Activated B cell treated with CpG ODN at 0.5 μM for 24 hours (primary cell): ENCODE results near the gene MPV17. TPM values are rescaled to one million over a fixed set of nuclear protein-coding genes. Genes with fewer than 3 reads are reported as not detected.

Experiments used
- ATAC-seq: fragments of 200-7000 bp; cut with Tn5 transposase; one replicate; pipeline ENCODE4 v1.10.0; 2021; ENCODE audit warnings: low read depth, mild to moderate bottlenecking, moderate library complexity
- CTCF ChIA-PET: fragments of 350-600 bp; sonication (Branson Sonifier 250); formaldehyde crosslinking; loops from one replicate; lab custom pipeline; 2021; ENCODE audit warnings: antibody characterized with exemption; lab: Charles Lee
- POLR2A ChIA-PET: fragments of 350-600 bp; sonication (Branson Sonifier 250); formaldehyde crosslinking; loops from one replicate; lab custom pipeline; 2021; ENCODE audit warnings: antibody characterized with exemption; lab: Charles Lee
- DNase-seq: peaks from one replicate; pipeline ENCODE4 v3.0.0; 2022
- H3K27ac Mint-ChIP-seq: one replicate; pipeline ENCODE4 v1.8.0; 2020; ENCODE audit warnings: mixed read lengths
- H3K27me3 Mint-ChIP-seq: one replicate; pipeline ENCODE4 v1.8.0; 2021; ENCODE audit warnings: mixed read lengths
- H3K36me3 Mint-ChIP-seq: one replicate; pipeline ENCODE4 v1.8.0; 2021; ENCODE audit warnings: low read depth, mixed read lengths
- H3K4me1 Mint-ChIP-seq: one replicate; pipeline ENCODE4 v1.8.0; 2021; ENCODE audit warnings: mixed read lengths
- H3K4me3 Mint-ChIP-seq: one replicate; pipeline ENCODE4 v1.8.0; 2020; ENCODE audit warnings: mild to moderate bottlenecking, mixed read lengths
- H3K9me3 Mint-ChIP-seq: one replicate; pipeline ENCODE4 v1.8.0; 2020; ENCODE audit warnings: mixed read lengths
- CTCF ChIP-seq: fragments of 200-600 bp; IDR thresholded peaks from one replicate; pipeline ENCODE4 v1.8.0; 2022; ENCODE audit warnings: antibody characterized with exemption, mild to moderate bottlenecking
- intact Hi-C: fragments of 100-400 bp; cut with micrococcal nuclease; formaldehyde crosslinking; loops from one replicate; pipeline ENCODE4 v1.15.1; 2024
- total RNA-seq: library from RNA; stranded (reverse); gene quantifications from 2 replicates; pipeline ENCODE4 v1.2.3, GENCODE V29; 2022

Gene MPV17
- total RNA-seq, 1 donor from 2014 or later: 98.3 TPM

- CTCF ChIA-PET: interaction anchor here (0.6 to 1.1 kb wide), 3 partner anchors 246 to 387 kb away, joined by 3 read pairs; no protein-coding TSS in a partner anchor
These were observed 26.4 kb downstream of the MPV17 start for GRCh38 chr2:27296481-27296880.

GRCh38 chr2:27294928-27295327, 28.0 kb downstream of the MPV17 start:
- TF ChIP-seq CTCF: no peak
- ChIA-PET CTCF (no interaction called here), POLR2A (no interaction called here)
- Mint-ChIP-seq H3K27ac (no peak overlapping the region), H3K27me3 (peaks cover 15% of the 10 kb centered on the region), H3K9me3 (no peaks in the 10 kb centered on the region), H3K4me1 (peaks cover 6% of the 10 kb centered on the region), H3K36me3 (no peaks in the 10 kb centered on the region), H3K4me3 (no peak overlapping the region)
- intact Hi-C loops: no loop called here
- DNase-seq (no peak), ATAC-seq (no peak)

More at GRCh38 chr2:27296481-27296880, 26.4 kb downstream of the MPV17 start:
- no peak overlapping the region for H3K27ac Mint-ChIP-seq
- no peaks in the 10 kb centered on the region for H3K36me3 Mint-ChIP-seq
- H3K27me3 Mint-ChIP-seq: peaks cover 15% of the 10 kb centered on the region
- POLR2A ChIA-PET: no interaction called here
- ATAC-seq (no peak), DNase-seq (no peak)
- intact Hi-C loops: no loop called here
- TF ChIP-seq CTCF: no peak
- peaks cover 2% of the 10 kb centered on the region for H3K4me1 Mint-ChIP-seq
- no peaks in the 10 kb centered on the region for H3K9me3 Mint-ChIP-seq
- H3K4me3 Mint-ChIP-seq: no peak overlapping the region

- Mint-ChIP-seq H3K9me3 (no peaks in the 10 kb centered on the region), H3K27ac (no peak overlapping the region), H3K36me3 (no peaks in the 10 kb centered on the region), H3K4me1 (peaks cover 6% of the 10 kb centered on the region), H3K27me3 (peaks cover 15% of the 10 kb centered on the region), H3K4me3 (no peak overlapping the region)
- TF ChIP-seq CTCF: no peak
- CTCF ChIA-PET: no interaction called here
- intact Hi-C loops: no loop called here
- POLR2A ChIA-PET: no interaction called here
- DNase-seq: no peak
- ATAC-seq: no peak
These were observed 31.0 kb downstream of the MPV17 start for GRCh38 chr2:27291865-27292264.

- peaks cover 18% of the 10 kb centered on the region for H3K27me3 Mint-ChIP-seq
- ATAC-seq (no peak), DNase-seq (no peak)
- H3K9me3 Mint-ChIP-seq: no peaks in the 10 kb centered on the region
- POLR2A ChIA-PET: no interaction called here
- H3K4me3 Mint-ChIP-seq: no peak overlapping the region
- H3K27ac Mint-ChIP-seq: no peak overlapping the region
- no peaks in the 10 kb centered on the region for H3K36me3 Mint-ChIP-seq
- H3K4me1 Mint-ChIP-seq: peaks cover 6% of the 10 kb centered on the region
- CTCF ChIA-PET: interaction anchor here (1.3 kb wide), 1 partner anchor 11 kb away, joined by 5 read pairs; no protein-coding TSS in a partner anchor
- TF ChIP-seq CTCF: no peak
- intact Hi-C loops: no loop called here
These were observed 32.3 kb downstream of the MPV17 start for GRCh38 chr2:27290549-27290948.

GRCh38 chr2:27288610-27289009, 34.3 kb downstream of the MPV17 start:
- intact Hi-C loops: no loop called here
- DNase-seq: no peak
- ChIA-PET POLR2A (no interaction called here), CTCF (no interaction called here)
- Mint-ChIP-seq H3K36me3 (no peaks in the 10 kb centered on the region), H3K9me3 (no peaks in the 10 kb centered on the region), H3K4me3 (no peak overlapping the region), H3K27ac (no peak overlapping the region), H3K27me3 (peaks cover 18% of the 10 kb centered on the region), H3K4me1 (peaks cover 6% of the 10 kb centered on the region)
- TF ChIP-seq CTCF: no peak
- no peak for ATAC-seq
